ENCODE data around the gene RXRB.

Gene RXRB

GRCh38 chr6:33200219-33201146, at the start of gene RXRB, which contains the start of gene SLC39A7:
Gene RXRB (minus strand): TSS chr6:33200665. CDS start chr6:33200476, 189 bp downstream.
Gene SLC39A7 (plus strand): TSS chr6:33200867. CDS start chr6:33201246, 379 bp downstream.
- peak; percentile 100 for DNase-seq (ENCODE audit: low read depth, low spot score)
- TF ChIP-seq CTCF (IDR thresholded peaks at IDR 0.05; ENCODE audit: low read depth, low read length), result no peak
- in situ Hi-C loops (cut with HindIII; ENCODE audit: low sequenced_read_pairs), result no loop called here
- H3K4me3 ChIP-seq (ENCODE audit: low read depth, low read length), result peak within 1 kb of the TSS; percentile 82

- H3K4me3 ChIP-seq (ENCODE audit: low read depth, low read length), result peak overlapping the region; percentile 48
- DNase-seq (ENCODE audit: low read depth, low spot score), result peak; percentile 76
- in situ Hi-C loops (cut with HindIII; ENCODE audit: low sequenced_read_pairs), result no loop called here
- no peak for TF ChIP-seq CTCF (IDR thresholded peaks at IDR 0.05; ENCODE audit: low read depth, low read length)
These were observed 49.5 kb upstream of the RXRB start for GRCh38 chr6:33249732-33250630.

GRCh38 chr6:33248932-33249731, 48.7 kb upstream of the RXRB start:
- DNase-seq (ENCODE audit: low read depth, low spot score), result peak; percentile 99
- peak overlapping the region; percentile 48 for H3K4me3 ChIP-seq (ENCODE audit: low read depth, low read length)
- TF ChIP-seq CTCF (IDR thresholded peaks at IDR 0.05; ENCODE audit: low read depth, low read length), result peak; percentile 20
- in situ Hi-C loops (cut with HindIII; ENCODE audit: low sequenced_read_pairs), result no loop called here

- in situ Hi-C loops (cut with HindIII; ENCODE audit: low sequenced_read_pairs), result no loop called here
- DNase-seq (ENCODE audit: low read depth, low spot score), result no peak
- no peak for TF ChIP-seq CTCF (IDR thresholded peaks at IDR 0.05; ENCODE audit: low read depth, low read length)
- H3K4me3 ChIP-seq (ENCODE audit: low read depth, low read length), result peak overlapping the region; percentile 48
These were observed 48.1 kb upstream of the RXRB start for GRCh38 chr6:33248643-33248931.

GRCh38 chr6:33247977-33248642, 47.6 kb upstream of the RXRB start:
- in situ Hi-C loops (cut with HindIII; ENCODE audit: low sequenced_read_pairs), result no loop called here
- H3K4me3 ChIP-seq (ENCODE audit: low read depth, low read length), result peak overlapping the region; percentile 48
- peak; percentile 83 for DNase-seq (ENCODE audit: low read depth, low spot score)
- peak; percentile 85 for TF ChIP-seq CTCF (IDR thresholded peaks at IDR 0.05; ENCODE audit: low read depth, low read length)

Measured in astrocyte of the spinal cord (primary cell).